Transverse colon (tissue), 4 donors: ENCODE measurements around the gene SLIT1. TPM values are rescaled to one million over a fixed set of nuclear protein-coding genes. Genes with fewer than 3 reads are reported as not detected.

Experiments used
- DNase-seq: peaks from one replicate; pipeline ENCODE4 v3.0.0-alpha.2; 2019
- H3K27ac ChIP-seq, 4 donors: fragments of 200-600 bp; sonication (generic); 2 replicates each; pipeline ENCODE4 v1.5.1; 2016 to 2018; ENCODE audit warnings: inconsistent platforms in 4 of 4
- H3K27me3 ChIP-seq: fragments of 200-600 bp; sonication (generic); 2 replicates; pipeline ENCODE4 v1.5.1; 2017; ENCODE audit warnings: inconsistent platforms
- H3K36me3 ChIP-seq, 4 donors: fragments of 200-600 bp; sonication (generic); 2 replicates each; pipeline ENCODE4 v1.5.1; 2017 to 2019; ENCODE audit warnings: inconsistent platforms in 4 of 4
- H3K4me1 ChIP-seq, 4 donors: fragments of 200-600 bp; sonication (generic); 2 replicates each; pipeline ENCODE4 v1.5.1; 2017 to 2020; ENCODE audit warnings: inconsistent platforms in 4 of 4
- H3K4me3 ChIP-seq, 4 donors: fragments of 200-600 bp; sonication (generic); 1 replicate in 1 of 4; 2 replicates in 3 of 4; pipeline versions ENCODE4 v1.5.1 to v1.6.1; 2017 to 2019; ENCODE audit warnings: inconsistent platforms in 4 of 4
- H3K9me3 ChIP-seq, 2 donors: fragments of 200-600 bp; sonication (generic); 2 replicates each; pipeline ENCODE4 v1.5.1; 2017 to 2019; ENCODE audit warnings: inconsistent platforms in 2 of 2
- EP300 ChIP-seq: sonication (generic); formaldehyde crosslinking; IDR thresholded peaks from one replicate; pipeline ENCODE4 v1.6.1; 2017; ENCODE audit warnings: antibody characterized with exemption, low read depth
- POLR2A ChIP-seq: fragments of 450-650 bp; IDR thresholded peaks from one replicate; pipeline ENCODE4 v1.6.1; 2016; ENCODE audit warnings: antibody characterized with exemption, mild to moderate bottlenecking, moderate library complexity
- POLR2AphosphoS5 ChIP-seq, 3 donors: sonication (generic); formaldehyde crosslinking; IDR thresholded peaks; one replicate each; pipeline ENCODE4 v1.6.1; 2016; ENCODE audit warnings: antibody characterized with exemption in 3 of 3
- WGBS, 2 donors: methylation state at CpG; one replicate each; pipeline ENCODE4 v1.1.5; 2018; ENCODE audit warnings: low coverage in 1 of 2; 5-methylcytosine and 5-hydroxymethylcytosine counted together
- in situ Hi-C, 4 donors: fragments of 200-750 bp; cut with MboI; loops; one replicate each; pipeline versions ENCODE4 v1.15.0 to v1.15.1; 2017; ENCODE audit warnings: low sequenced_read_pairs in 3 of 4, low pct_ligation_motif_present in 1 of 4, low pct_unique_long_range_greater_than_20kb in 1 of 4
- intact Hi-C: fragments of 100-400 bp; cut with DNase I; formaldehyde crosslinking; loops from one replicate; pipeline ENCODE4 v1.15.1; 2023; ENCODE audit warnings: low total_unique reads
- total RNA-seq, 4 donors: library from RNA; depleted of rRNA; stranded (reverse); fragments of >200 nt; gene quantifications; one replicate each; pipeline ENCODE4 v1.1.0, GENCODE V29; 2016
- TF ChIP-seq, protein P1 (sequence below), 5 experiments: fragments of 200-600 bp in 3 of 5; fragments of 450-650 bp in 2 of 5; sonication (generic) in 3 of 5; IDR thresholded peaks; 1 replicate in 2 of 5; 2 replicates in 3 of 5; pipeline ENCODE4 v1.5.1; 2016 to 2017; ENCODE audit warnings: antibody characterized with exemption in 5 of 5, inconsistent platforms in 3 of 5, mild to moderate bottlenecking in 2 of 5, moderate library complexity in 1 of 5

SLIT1 gene
- total RNA-seq, 4 donors from 2014 or later, result 0.27 to 1.9 (median 0.32) TPM; not detected in 1

DNA sequence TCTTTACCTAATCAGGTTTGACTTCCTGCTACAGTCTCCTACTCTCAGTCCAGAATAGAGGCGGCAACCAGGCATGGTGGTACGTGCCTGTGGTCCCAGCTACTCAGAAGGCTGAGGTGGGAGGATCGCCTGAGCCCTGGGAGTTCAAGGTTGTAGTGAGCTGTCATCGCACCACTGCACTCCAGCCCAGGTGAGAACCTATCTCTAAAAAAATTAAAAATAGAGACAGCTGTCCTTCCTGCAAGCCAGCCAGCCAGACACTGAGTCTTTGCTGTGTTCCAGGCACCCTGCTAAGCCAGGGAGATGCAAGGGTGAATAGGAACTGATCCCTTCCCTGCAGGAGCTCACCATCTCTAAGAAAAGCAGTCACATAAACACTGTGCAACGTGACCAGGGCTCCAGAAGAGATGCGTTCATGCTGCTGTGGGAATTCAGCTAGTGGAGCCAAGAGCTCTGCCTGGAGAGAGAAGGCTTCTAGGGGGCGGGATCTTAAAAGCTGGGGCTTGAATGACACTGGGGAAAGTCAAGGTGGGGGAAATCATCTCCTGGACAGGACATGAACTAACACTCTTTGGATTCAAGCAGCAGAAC is 22.1 kb upstream of the SLIT1 start:
- DNase-seq, result no peak
- intact Hi-C loops (no loop called here), in situ Hi-C loops (loop anchor here (5.0 to 25.0 kb wide), 4 partner anchors 121 to 136 kb away; no protein-coding TSS in a partner anchor)
- no peaks in the 10 kb centered on the region for H3K27me3 ChIP-seq
- no peaks in the 10 kb centered on the region for H3K36me3 ChIP-seq
- TF ChIP-seq POLR2A (no peak), POLR2AphosphoS5 (IDR thresholded peaks at IDR 0.05) (no peak), EP300 (no peak)
- TF ChIP-seq, protein P1, sequence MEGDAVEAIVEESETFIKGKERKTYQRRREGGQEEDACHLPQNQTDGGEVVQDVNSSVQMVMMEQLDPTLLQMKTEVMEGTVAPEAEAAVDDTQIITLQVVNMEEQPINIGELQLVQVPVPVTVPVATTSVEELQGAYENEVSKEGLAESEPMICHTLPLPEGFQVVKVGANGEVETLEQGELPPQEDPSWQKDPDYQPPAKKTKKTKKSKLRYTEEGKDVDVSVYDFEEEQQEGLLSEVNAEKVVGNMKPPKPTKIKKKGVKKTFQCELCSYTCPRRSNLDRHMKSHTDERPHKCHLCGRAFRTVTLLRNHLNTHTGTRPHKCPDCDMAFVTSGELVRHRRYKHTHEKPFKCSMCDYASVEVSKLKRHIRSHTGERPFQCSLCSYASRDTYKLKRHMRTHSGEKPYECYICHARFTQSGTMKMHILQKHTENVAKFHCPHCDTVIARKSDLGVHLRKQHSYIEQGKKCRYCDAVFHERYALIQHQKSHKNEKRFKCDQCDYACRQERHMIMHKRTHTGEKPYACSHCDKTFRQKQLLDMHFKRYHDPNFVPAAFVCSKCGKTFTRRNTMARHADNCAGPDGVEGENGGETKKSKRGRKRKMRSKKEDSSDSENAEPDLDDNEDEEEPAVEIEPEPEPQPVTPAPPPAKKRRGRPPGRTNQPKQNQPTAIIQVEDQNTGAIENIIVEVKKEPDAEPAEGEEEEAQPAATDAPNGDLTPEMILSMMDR (IDR thresholded peaks at IDR 0.05), result no peak
- 45 to 60% methylated on average over 1 to 7 of the region's 7 CpGs for WGBS, 2 donors
- H3K4me3 ChIP-seq, result no peak overlapping the region
- no peak overlapping the region for H3K27ac ChIP-seq
- H3K4me1 ChIP-seq, result no peaks in the 10 kb centered on the region
- no peaks in the 10 kb centered on the region for H3K9me3 ChIP-seq

DNA sequence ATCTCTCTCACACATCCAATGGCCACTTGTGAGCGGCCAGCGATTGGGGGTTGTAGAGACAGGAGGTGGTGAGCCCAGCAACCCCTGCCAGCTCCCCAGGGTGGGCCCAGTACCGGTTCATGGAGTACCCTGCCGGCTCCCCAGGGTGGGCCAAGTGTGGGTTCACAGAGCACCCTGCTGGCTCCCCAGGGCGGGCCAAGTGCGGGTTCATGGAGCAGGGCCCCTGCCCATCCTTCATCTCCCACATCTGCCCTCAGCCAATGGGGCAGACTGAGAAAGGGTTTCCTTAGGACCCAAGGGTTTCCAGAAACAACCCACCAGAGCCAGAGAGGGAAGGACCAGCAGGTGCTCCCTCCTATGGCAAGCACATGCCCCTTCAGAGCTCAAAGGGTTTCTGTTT is 21.4 kb upstream of the SLIT1 start:
- TF ChIP-seq, protein P1 (IDR thresholded peaks at IDR 0.05), result no peak
- TF ChIP-seq POLR2A (no peak), EP300 (no peak), POLR2AphosphoS5 (IDR thresholded peaks at IDR 0.05) (no peak)
- intact Hi-C loops (no loop called here), in situ Hi-C loops (loop anchor here (5.0 to 25.0 kb wide), 4 partner anchors 120 to 135 kb away; no protein-coding TSS in a partner anchor)
- Histone ChIP-seq H3K4me3 (no peak overlapping the region), H3K27me3 (no peaks in the 10 kb centered on the region), H3K9me3 (no peaks in the 10 kb centered on the region), H3K4me1 (no peaks in the 10 kb centered on the region), H3K27ac (no peak overlapping the region), H3K36me3 (no peaks in the 10 kb centered on the region)
- DNase-seq, result no peak
- 81% methylated on average over 5 of the region's 6 CpGs; no CpG with 5 or more reads in 1 of the 2 donors for WGBS, 2 donors

DNA sequence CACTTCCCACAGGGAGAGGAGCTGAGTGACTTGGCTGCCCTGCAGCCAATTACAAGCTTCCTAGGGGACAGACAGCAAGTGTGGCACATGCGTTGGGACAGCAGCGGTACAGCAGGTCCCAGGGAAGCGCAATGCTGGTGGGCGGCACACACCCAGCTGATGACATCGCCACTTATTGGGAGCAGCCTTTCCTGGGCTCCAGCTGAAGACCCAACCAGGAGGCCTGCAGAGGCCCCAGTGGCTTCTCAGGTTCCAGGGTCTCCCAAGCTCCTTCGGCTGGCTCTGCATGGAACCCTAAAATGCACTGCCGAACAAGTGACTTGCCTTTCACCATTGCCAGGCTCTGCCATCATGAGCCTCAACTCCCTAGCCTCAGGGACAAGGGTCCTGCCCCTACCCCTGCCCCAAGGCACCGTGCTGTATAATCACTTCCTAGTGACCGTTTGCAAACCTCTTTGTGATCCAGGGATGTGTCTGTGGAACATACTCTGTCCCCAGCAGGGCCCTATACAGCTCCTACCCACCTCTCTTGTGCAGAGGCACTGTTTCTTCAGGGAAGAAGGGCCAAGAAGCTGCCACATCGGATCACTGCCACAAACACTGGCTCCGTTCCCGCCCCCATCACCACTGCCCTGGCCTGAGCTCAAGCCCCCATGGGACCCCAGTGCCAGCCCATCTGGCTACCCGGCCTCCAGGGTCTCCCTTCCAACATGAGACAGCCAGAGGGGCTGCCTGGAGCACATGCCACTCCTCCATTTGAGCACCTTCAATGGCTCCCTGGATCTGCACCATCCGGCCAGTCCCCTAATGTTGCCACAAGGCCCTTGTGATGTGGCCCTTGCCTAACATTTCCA is 19.3 kb upstream of the SLIT1 start:
- no peak for DNase-seq
- H3K27me3 ChIP-seq, result no peaks in the 10 kb centered on the region
- 55 to 91% methylated on average over 2 to 13 of the region's 14 CpGs for WGBS, 2 donors

DNA sequence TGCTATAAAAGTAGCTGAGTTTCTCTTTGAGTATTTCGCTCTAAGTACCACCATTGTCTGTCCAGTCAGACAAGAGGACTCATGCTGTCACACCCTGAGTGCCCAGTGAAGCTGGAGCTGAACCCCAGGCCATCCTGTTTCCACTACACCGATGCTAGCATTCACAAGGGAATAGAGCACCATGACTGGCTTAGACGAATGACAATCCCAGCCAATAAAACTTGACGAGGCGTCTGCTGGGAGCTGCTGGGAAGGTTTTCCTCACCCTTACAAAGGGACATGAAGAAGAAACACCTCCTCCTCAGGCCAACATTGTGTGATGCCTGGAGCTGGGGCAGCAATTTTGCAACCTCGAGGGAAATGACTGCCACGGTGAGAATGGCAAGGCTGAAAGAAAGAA is 17.5 kb upstream of the SLIT1 start:
- DNase-seq, result no peak
- peaks cover 7% of the 10 kb centered on the region for H3K27me3 ChIP-seq
- H3K36me3 ChIP-seq, result no peaks in the 10 kb centered on the region
- intact Hi-C loops (no loop called here), in situ Hi-C loops (loop anchor here in 2 of 4 donors (10.0 to 25.0 kb wide), 2 partner anchors 116 to 128 kb away; no protein-coding TSS in a partner anchor)
- no peaks in the 10 kb centered on the region for H3K9me3 ChIP-seq
- no peak overlapping the region for H3K27ac ChIP-seq
- TF ChIP-seq, protein P1 (IDR thresholded peaks at IDR 0.05), result no peak
- TF ChIP-seq POLR2AphosphoS5 (IDR thresholded peaks at IDR 0.05), result no peak
- TF ChIP-seq POLR2A, result no peak
- no peak for TF ChIP-seq EP300
- 86 to 94% methylated on average over 5 to 7 of the region's 7 CpGs for WGBS, 2 donors
- no peaks in the 10 kb centered on the region for H3K4me1 ChIP-seq
- H3K4me3 ChIP-seq, result no peak overlapping the region

More for the DNA sequence above, 19.3 kb upstream of the SLIT1 start:
- H3K4me3 ChIP-seq, result no peak overlapping the region
- no peaks in the 10 kb centered on the region for H3K4me1 ChIP-seq
- in situ Hi-C loops, result loop anchor here (5.0 to 25.0 kb wide), 4 partner anchors 118 to 133 kb away; no protein-coding TSS in a partner anchor
- no peaks in the 10 kb centered on the region for H3K9me3 ChIP-seq
- H3K27ac ChIP-seq, result no peak overlapping the region
- intact Hi-C loops, result no loop called here
- TF ChIP-seq EP300 (no peak), POLR2A (no peak), POLR2AphosphoS5 (IDR thresholded peaks at IDR 0.05) (no peak)
- TF ChIP-seq, protein P1 (IDR thresholded peaks at IDR 0.05), result no peak
- no peaks in the 10 kb centered on the region for H3K36me3 ChIP-seq
